DND-41 (cell line): ENCODE results near the gene TAF1D.

Source experiments
- ATAC-seq: fragments of 200-7000 bp; cut with Tn5 transposase; 3 replicates; pipeline ENCODE4 v1.9.1; 2021; ENCODE audit warnings: low read depth; ENCODE audit not compliant: insufficient read depth
- DNase-seq: peaks from one replicate; pipeline ENCODE4 v3.0.0-alpha.2; 2020
- H2AFZ ChIP-seq: 2 replicates; pipeline ENCODE4 v1.6.0; 2012; ENCODE audit warnings: low read depth, low read length
- H3K27ac ChIP-seq: 2 replicates; pipeline ENCODE4 v1.5.1; 2012; ENCODE audit warnings: low read length, inconsistent platforms
- H3K27me3 ChIP-seq: fragments of 200-600 bp; sonication (generic); 2 replicates; pipeline ENCODE4 v1.6.0; 2012; ENCODE audit warnings: low read length, mild to moderate bottlenecking, inconsistent platforms; ENCODE audit not compliant: insufficient read depth, poor library complexity
- H3K36me3 ChIP-seq: 2 replicates; pipeline ENCODE4 v1.5.1; 2012; ENCODE audit warnings: low read length, inconsistent platforms; ENCODE audit not compliant: insufficient read depth
- H3K4me1 ChIP-seq: 2 replicates; pipeline ENCODE4 v1.5.1; 2012; ENCODE audit warnings: mild to moderate bottlenecking, low read length; ENCODE audit not compliant: insufficient read depth
- H3K4me2 ChIP-seq: 2 replicates; pipeline ENCODE4 v1.6.0; 2012; ENCODE audit warnings: mild to moderate bottlenecking, moderate library complexity, low read length, inconsistent platforms; ENCODE audit not compliant: insufficient read depth
- H3K4me3 ChIP-seq, 2 experiments: fragments of 200-600 bp in 1 of 2; shearing (Covaris generic) in 1 of 2; 2 replicates each; pipeline ENCODE4 v1.5.1; 2012 to 2016; ENCODE audit warnings: inconsistent platforms in 2 of 2, low read length in 2 of 2, mild to moderate bottlenecking in 2 of 2, low read depth in 1 of 2, moderate library complexity in 1 of 2
- H3K79me2 ChIP-seq: 2 replicates; pipeline ENCODE4 v1.6.0; 2012; ENCODE audit warnings: low read length, inconsistent platforms; ENCODE audit not compliant: insufficient read depth
- H3K9ac ChIP-seq: 2 replicates; pipeline ENCODE4 v1.6.0; 2012; ENCODE audit warnings: low read depth, mild to moderate bottlenecking, inconsistent platforms, low read length, moderate library complexity
- H3K9me3 ChIP-seq: 2 replicates; pipeline ENCODE4 v1.5.1; 2012; ENCODE audit warnings: low read length, moderate library complexity, mild to moderate bottlenecking, inconsistent platforms; ENCODE audit not compliant: insufficient read depth, severe bottlenecking
- H4K20me1 ChIP-seq: 2 replicates; pipeline ENCODE4 v1.6.0; 2012; ENCODE audit warnings: low read length; ENCODE audit not compliant: insufficient read depth
- EZH2 ChIP-seq: IDR thresholded peaks from 3 replicates; pipeline ENCODE4 v1.6.1; 2012; ENCODE audit warnings: borderline replicate concordance, low read depth, mild to moderate bottlenecking, moderate library complexity, low read length, inconsistent platforms; ENCODE audit not compliant: severe bottlenecking
- TF ChIP-seq, protein P1 (sequence below): IDR thresholded peaks from 2 replicates; pipeline ENCODE4 v1.5.1; 2012; ENCODE audit warnings: borderline replicate concordance, low read length, moderate library complexity, mild to moderate bottlenecking; ENCODE audit not compliant: poor library complexity, severe bottlenecking; ENCODE audit errors: extremely low read depth

TAF1D gene

DNA sequence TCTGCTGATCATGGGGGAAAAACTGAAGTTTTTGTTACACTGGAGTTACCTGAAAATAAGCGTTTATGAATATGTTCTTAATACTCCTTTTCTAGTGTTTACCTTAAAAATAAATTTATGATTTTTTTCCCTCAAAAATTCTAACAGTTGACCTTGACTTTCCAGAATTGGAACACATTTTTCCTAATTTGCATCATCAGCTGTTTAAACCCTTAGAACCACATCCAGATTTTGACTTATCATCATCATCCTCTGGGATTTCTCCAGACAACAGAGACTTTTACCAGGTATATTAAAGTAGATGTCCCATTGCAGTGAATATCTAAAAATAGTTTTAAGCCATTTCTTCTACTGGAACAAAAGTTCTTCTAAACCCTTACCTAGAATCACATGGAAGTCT is 17.2 kb downstream of the TAF1D start:
- Histone ChIP-seq H3K4me2 (no peak overlapping the region), H3K36me3 (peaks cover 92% of the 10 kb centered on the region)

DNA sequence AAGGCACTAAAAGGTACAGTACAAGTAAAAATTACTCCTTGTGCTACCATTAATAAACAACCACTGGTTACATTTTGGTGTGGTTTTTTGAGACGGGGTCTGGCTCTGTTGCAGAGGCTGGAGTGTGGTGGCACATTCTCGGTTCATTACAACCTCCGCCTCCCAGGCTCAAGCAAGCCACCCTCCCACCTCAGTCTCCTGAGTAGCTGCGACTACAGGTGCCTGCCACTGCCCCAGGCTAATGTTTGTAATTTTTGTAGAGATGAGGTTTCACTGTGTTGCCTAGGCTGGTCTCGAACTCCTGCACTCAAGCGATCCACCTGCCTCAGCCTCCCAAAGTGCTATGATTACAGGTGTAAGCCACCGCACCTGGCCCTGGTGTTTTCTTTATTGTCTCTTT is 20.8 kb downstream of the TAF1D start:
- no peak overlapping the region for H3K4me2 ChIP-seq
- H4K20me1 ChIP-seq = peaks cover under 1% of the 10 kb centered on the region; the same call in 1 of the 2 replicates
- TF ChIP-seq, protein P1, sequence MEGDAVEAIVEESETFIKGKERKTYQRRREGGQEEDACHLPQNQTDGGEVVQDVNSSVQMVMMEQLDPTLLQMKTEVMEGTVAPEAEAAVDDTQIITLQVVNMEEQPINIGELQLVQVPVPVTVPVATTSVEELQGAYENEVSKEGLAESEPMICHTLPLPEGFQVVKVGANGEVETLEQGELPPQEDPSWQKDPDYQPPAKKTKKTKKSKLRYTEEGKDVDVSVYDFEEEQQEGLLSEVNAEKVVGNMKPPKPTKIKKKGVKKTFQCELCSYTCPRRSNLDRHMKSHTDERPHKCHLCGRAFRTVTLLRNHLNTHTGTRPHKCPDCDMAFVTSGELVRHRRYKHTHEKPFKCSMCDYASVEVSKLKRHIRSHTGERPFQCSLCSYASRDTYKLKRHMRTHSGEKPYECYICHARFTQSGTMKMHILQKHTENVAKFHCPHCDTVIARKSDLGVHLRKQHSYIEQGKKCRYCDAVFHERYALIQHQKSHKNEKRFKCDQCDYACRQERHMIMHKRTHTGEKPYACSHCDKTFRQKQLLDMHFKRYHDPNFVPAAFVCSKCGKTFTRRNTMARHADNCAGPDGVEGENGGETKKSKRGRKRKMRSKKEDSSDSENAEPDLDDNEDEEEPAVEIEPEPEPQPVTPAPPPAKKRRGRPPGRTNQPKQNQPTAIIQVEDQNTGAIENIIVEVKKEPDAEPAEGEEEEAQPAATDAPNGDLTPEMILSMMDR = no peak
- TF ChIP-seq EZH2 = no peak
- H2AFZ ChIP-seq = no peak overlapping the region
- no peaks in the 10 kb centered on the region for H3K27me3 ChIP-seq
- peaks cover 88% of the 10 kb centered on the region for H3K36me3 ChIP-seq
- H3K79me2 ChIP-seq = peaks cover 14% of the 10 kb centered on the region; the same call in 1 of the 2 replicates
- ATAC-seq = no peak
- H3K27ac ChIP-seq = no peak overlapping the region
- no peaks in the 10 kb centered on the region for H3K9me3 ChIP-seq
- peaks cover 26% of the 10 kb centered on the region for H3K4me1 ChIP-seq
- no peak overlapping the region for H3K9ac ChIP-seq
- DNase-seq = no peak
- H3K4me3 ChIP-seq = no peak overlapping the region

More for the DNA sequence above, 17.2 kb downstream of the TAF1D start:
- ATAC-seq (no peak), DNase-seq (no peak)
- Histone ChIP-seq H3K4me1 (no peaks in the 10 kb centered on the region), H3K4me3 (no peak overlapping the region), H3K9ac (no peak overlapping the region), H3K9me3 (no peaks in the 10 kb centered on the region), H4K20me1 (no peaks in the 10 kb centered on the region; the same call in 1 of the 2 replicates), H2AFZ (no peak overlapping the region), H3K27me3 (no peaks in the 10 kb centered on the region), H3K27ac (no peak overlapping the region), H3K79me2 (no peaks in the 10 kb centered on the region)
- TF ChIP-seq, protein P1 = no peak
- TF ChIP-seq EZH2 = no peak

DNA sequence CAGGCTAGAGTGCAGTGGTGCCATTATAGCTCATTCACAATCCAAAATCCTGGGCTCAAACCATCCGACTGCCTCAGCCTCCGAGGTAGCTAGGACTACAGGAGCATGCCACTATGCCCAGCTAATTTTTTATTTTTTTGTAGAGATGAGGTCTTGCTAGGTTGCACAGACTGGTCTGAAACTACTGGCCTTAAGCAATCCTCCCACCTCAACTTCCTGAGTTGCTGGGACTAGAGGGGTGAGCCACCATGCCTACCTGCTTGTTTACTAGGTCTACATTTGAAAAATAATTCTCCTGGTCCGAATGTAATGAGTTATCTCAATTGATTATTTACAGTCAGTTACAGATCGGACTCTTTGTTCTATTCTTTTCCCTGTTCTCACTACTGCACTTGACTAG is 22.0 kb downstream of the TAF1D start:
- Histone ChIP-seq H2AFZ (no peak overlapping the region), H3K4me2 (no peak overlapping the region), H3K4me1 (peaks cover 31% of the 10 kb centered on the region), H3K9me3 (no peaks in the 10 kb centered on the region), H3K9ac (no peak overlapping the region), H3K27ac (no peak overlapping the region), H3K27me3 (no peaks in the 10 kb centered on the region), H3K36me3 (peaks cover 90% of the 10 kb centered on the region), H4K20me1 (peaks cover 11% of the 10 kb centered on the region; the same call in 1 of the 2 replicates), H3K4me3 (no peak overlapping the region), H3K79me2 (peaks cover 24% of the 10 kb centered on the region)
- TF ChIP-seq, protein P1 = no peak
- TF ChIP-seq EZH2 = no peak
- DNase-seq = no peak
- no peak for ATAC-seq

DNA sequence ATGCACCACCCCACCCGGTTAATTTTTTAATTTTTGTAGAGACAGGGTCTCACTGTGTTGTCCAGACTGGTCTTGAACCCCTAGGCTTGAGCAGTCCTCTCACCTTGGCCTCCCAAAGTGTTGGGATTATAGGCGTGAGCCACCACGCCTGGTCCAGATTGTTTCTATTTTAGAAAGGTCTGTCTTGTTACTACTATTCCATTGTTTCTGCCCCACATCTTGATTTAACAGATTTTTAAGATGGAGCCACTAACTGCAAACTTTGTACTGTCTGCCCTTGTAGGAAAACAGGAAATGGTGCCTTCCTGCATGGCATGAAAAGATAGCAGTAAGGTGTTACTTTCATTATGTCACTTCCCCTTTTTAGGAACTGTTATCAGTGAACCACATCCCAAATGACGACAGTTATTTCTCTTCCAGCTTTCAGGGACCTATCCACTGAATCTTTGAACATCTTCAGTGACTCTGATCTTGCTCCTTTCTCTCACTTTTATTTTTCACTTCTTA is 23.2 kb downstream of the TAF1D start:
- Histone ChIP-seq H3K27me3 (no peaks in the 10 kb centered on the region), H3K9ac (no peak overlapping the region), H3K4me1 (peaks cover 31% of the 10 kb centered on the region), H3K79me2 (peaks cover 27% of the 10 kb centered on the region), H3K27ac (peak overlapping the region; percentile 61), H2AFZ (no peak overlapping the region), H4K20me1 (peaks cover 12% of the 10 kb centered on the region; the same call in 1 of the 2 replicates), H3K36me3 (peaks cover 91% of the 10 kb centered on the region), H3K4me3 (no peak overlapping the region), H3K4me2 (no peak overlapping the region), H3K9me3 (no peaks in the 10 kb centered on the region)
- TF ChIP-seq EZH2 = no peak
- TF ChIP-seq, protein P1 = no peak
- ATAC-seq (peak; percentile 63), DNase-seq (no peak)
